ENCODE results near the gene ANKRD17.
A peak's percentile ranks its signal among the peaks of the same experiment; 100 is the strongest.

Gene ANKRD17

GRCh38 chr4:73075832-73076231 lies 182.8 kb downstream of the ANKRD17 start:
- in situ Hi-C loops (cut with HindIII; ENCODE audit: low pct_unique_long_range_greater_than_20kb, low sequenced_read_pairs) = no loop called here
- no peak for DNase-seq (ENCODE audit: low read depth in 1 of 2, low spot score in 1 of 2)
- no peak for TF ChIP-seq JUND (IDR thresholded peaks at IDR 0.05; ENCODE audit: low read depth)

GRCh38 chr4:73070074-73070390 lies 188.6 kb downstream of the ANKRD17 start:
- in situ Hi-C loops (cut with HindIII; ENCODE audit: low pct_unique_long_range_greater_than_20kb, low sequenced_read_pairs) = no loop called here
- no peak for DNase-seq (ENCODE audit: low read depth in 1 of 2, low spot score in 1 of 2)
- no peak for TF ChIP-seq JUND (IDR thresholded peaks at IDR 0.05; ENCODE audit: low read depth)

- DNase-seq (ENCODE audit: low read depth in 1 of 2, low spot score in 1 of 2) = peak; percentile 44 to 97
- TF ChIP-seq JUND (IDR thresholded peaks at IDR 0.05; ENCODE audit: low read depth) = 0 out of 2 replicates have a peak, but pooled peaks have one; percentile 13
- in situ Hi-C loops (cut with HindIII; ENCODE audit: low pct_unique_long_range_greater_than_20kb, low sequenced_read_pairs) = no loop called here
Measured at GRCh38 chr4:73069338-73070073, 189.1 kb downstream of the ANKRD17 start, which contains the start of gene COX18. TSS of gene COX18 (minus strand) at chr4:73069716. CDS start at chr4:73069649, 67 bp downstream.

GRCh38 chr4:73068491-73069337 lies 189.9 kb downstream of the ANKRD17 start:
- in situ Hi-C loops (cut with HindIII; ENCODE audit: low pct_unique_long_range_greater_than_20kb, low sequenced_read_pairs) = no loop called here
- TF ChIP-seq JUND (IDR thresholded peaks at IDR 0.05; ENCODE audit: low read depth) = no peak
- DNase-seq (ENCODE audit: low read depth in 1 of 2, low spot score in 1 of 2) = peak in 1 of 2 experiments; percentile 18

- in situ Hi-C loops (cut with HindIII; ENCODE audit: low pct_unique_long_range_greater_than_20kb, low sequenced_read_pairs) = no loop called here
- TF ChIP-seq JUND (IDR thresholded peaks at IDR 0.05; ENCODE audit: low read depth) = no peak
- DNase-seq (ENCODE audit: low read depth in 1 of 2, low spot score in 1 of 2) = no peak
Measured at GRCh38 chr4:73067971-73068394, 190.6 kb downstream of the ANKRD17 start.

- no peak for DNase-seq (ENCODE audit: low read depth in 1 of 2, low spot score in 1 of 2)
- in situ Hi-C loops (cut with HindIII; ENCODE audit: low pct_unique_long_range_greater_than_20kb, low sequenced_read_pairs) = no loop called here
- TF ChIP-seq JUND (IDR thresholded peaks at IDR 0.05; ENCODE audit: low read depth) = no peak
Measured at GRCh38 chr4:73066928-73067327, 191.7 kb downstream of the ANKRD17 start.

- TF ChIP-seq JUND (IDR thresholded peaks at IDR 0.05; ENCODE audit: low read depth) = no peak
- in situ Hi-C loops (cut with HindIII; ENCODE audit: low pct_unique_long_range_greater_than_20kb, low sequenced_read_pairs) = no loop called here
Measured at GRCh38 chr4:73066445-73066844, 192.2 kb downstream of the ANKRD17 start.

GRCh38 chr4:73064536-73064935 lies 194.1 kb downstream of the ANKRD17 start:
- in situ Hi-C loops (cut with HindIII; ENCODE audit: low pct_unique_long_range_greater_than_20kb, low sequenced_read_pairs) = no loop called here
- TF ChIP-seq JUND (IDR thresholded peaks at IDR 0.05; ENCODE audit: low read depth) = no peak
- DNase-seq (ENCODE audit: low read depth in 1 of 2, low spot score in 1 of 2) = no peak

More at GRCh38 chr4:73066445-73066844, 192.2 kb downstream of the ANKRD17 start:
- no peak for DNase-seq (ENCODE audit: low read depth in 1 of 2, low spot score in 1 of 2)

- in situ Hi-C loops (cut with HindIII; ENCODE audit: low pct_unique_long_range_greater_than_20kb, low sequenced_read_pairs) = no loop called here
- TF ChIP-seq JUND (IDR thresholded peaks at IDR 0.05; ENCODE audit: low read depth) = no peak
- DNase-seq (ENCODE audit: low read depth in 1 of 2, low spot score in 1 of 2) = no peak
Measured at GRCh38 chr4:73055241-73055897, 203.2 kb downstream of the ANKRD17 start.

GRCh38 chr4:73053974-73054480 lies 204.6 kb downstream of the ANKRD17 start:
- in situ Hi-C loops (cut with HindIII; ENCODE audit: low pct_unique_long_range_greater_than_20kb, low sequenced_read_pairs) = no loop called here
- no peak for TF ChIP-seq JUND (IDR thresholded peaks at IDR 0.05; ENCODE audit: low read depth)
- DNase-seq (ENCODE audit: low read depth in 1 of 2, low spot score in 1 of 2) = no peak

GRCh38 chr4:73053076-73053475 lies 205.5 kb downstream of the ANKRD17 start:
- DNase-seq (ENCODE audit: low read depth in 1 of 2, low spot score in 1 of 2) = peak in 1 of 2 experiments; percentile 6
- in situ Hi-C loops (cut with HindIII; ENCODE audit: low pct_unique_long_range_greater_than_20kb, low sequenced_read_pairs) = no loop called here
- no peak for TF ChIP-seq JUND (IDR thresholded peaks at IDR 0.05; ENCODE audit: low read depth)

GRCh38 chr4:73051625-73052024 lies 207.0 kb downstream of the ANKRD17 start:
- no peak for DNase-seq (ENCODE audit: low read depth in 1 of 2, low spot score in 1 of 2)
- TF ChIP-seq JUND (IDR thresholded peaks at IDR 0.05; ENCODE audit: low read depth) = no peak
- in situ Hi-C loops (cut with HindIII; ENCODE audit: low pct_unique_long_range_greater_than_20kb, low sequenced_read_pairs) = no loop called here
